Mucosa of stomach (tissue), 1 donor: Measurements from ENCODE around the gene ZNF697.
A peak's percentile ranks its signal among the peaks of the same experiment; 100 is the strongest.

Source experiments
- H3K27me3 ChIP-seq: one replicate; pipeline ENCODE4 v1.7.0; 2013; ENCODE audit warnings: mild to moderate bottlenecking, low read length; ENCODE audit not compliant: control insufficient read depth, insufficient read depth
- H3K36me3 ChIP-seq: one replicate; pipeline ENCODE4 v1.7.0; 2013; ENCODE audit warnings: low read length; ENCODE audit not compliant: control insufficient read depth, insufficient read depth
- H3K4me1 ChIP-seq: one replicate; pipeline ENCODE4 v1.7.0; 2013; ENCODE audit warnings: mild to moderate bottlenecking, low read length; ENCODE audit not compliant: control insufficient read depth, insufficient read depth
- H3K4me3 ChIP-seq: one replicate; pipeline ENCODE4 v1.7.0; 2013; ENCODE audit warnings: low read length
- H3K9ac ChIP-seq: one replicate; pipeline ENCODE4 v1.7.0; 2013; ENCODE audit warnings: mild to moderate bottlenecking, low read length, moderate library complexity
- H3K9me3 ChIP-seq: one replicate; pipeline ENCODE4 v1.7.0; 2013; ENCODE audit warnings: mild to moderate bottlenecking, low read length, moderate library complexity; ENCODE audit not compliant: control insufficient read depth
- donor health status: Pancreatic carcinoma.

Gene ZNF697

DNA sequence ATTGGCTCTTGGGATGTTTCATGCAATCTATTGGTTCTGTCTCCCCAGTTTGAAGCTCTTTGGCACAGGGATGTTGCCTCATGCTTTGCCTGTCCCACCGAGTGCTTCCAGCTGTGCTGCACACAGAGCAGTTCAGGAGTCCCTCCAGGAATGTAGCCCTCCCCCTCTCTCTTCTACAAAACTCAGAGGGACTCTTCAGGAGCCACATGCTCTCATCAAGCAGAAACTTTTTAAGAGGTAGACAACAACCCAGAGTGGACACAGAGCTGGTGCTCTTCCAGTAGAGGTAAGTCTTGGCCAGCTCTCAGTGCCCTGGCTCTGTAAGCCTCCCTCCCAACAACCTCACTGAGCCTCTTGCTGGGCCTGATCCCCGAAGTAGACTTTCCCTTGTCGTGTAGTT lies 11.6 kb upstream of the ZNF697 start:
- H3K9me3 ChIP-seq, result no peaks in the 10 kb centered on the region
- peaks cover 15% of the 10 kb centered on the region for H3K4me1 ChIP-seq
- no peaks in the 10 kb centered on the region for H3K27me3 ChIP-seq
- H3K36me3 ChIP-seq, result no peaks in the 10 kb centered on the region
- no peak overlapping the region for H3K9ac ChIP-seq
- no peak overlapping the region for H3K4me3 ChIP-seq

DNA sequence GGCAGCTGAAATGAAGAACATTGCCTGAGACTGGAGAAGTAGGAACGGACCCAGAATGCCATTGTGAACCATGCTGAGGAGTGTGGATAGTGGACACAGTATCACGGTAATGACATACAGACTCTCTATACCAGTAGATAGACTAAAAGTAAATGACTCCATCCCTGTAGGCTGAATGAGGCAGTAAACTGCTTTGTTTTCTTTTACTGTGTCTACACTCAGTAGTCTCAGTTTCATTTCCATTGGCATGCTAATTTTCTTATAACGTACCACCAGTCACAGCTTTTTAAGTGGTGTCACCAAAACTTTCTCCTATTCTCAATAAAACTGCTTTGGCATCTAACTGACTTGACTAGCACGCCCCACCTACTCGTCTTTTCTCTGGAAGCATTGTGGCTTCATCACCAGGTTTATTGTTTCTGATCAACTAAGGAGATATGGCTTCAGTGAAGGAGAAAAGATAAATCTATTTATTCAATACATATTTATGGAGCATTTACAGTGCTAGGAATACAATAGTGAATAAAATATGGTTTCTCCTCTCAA lies 8.4 kb upstream of the ZNF697 start:
- Histone ChIP-seq H3K9ac (no peak overlapping the region), H3K4me3 (no peak overlapping the region), H3K4me1 (peaks cover 15% of the 10 kb centered on the region), H3K27me3 (no peaks in the 10 kb centered on the region), H3K9me3 (no peaks in the 10 kb centered on the region), H3K36me3 (no peaks in the 10 kb centered on the region)

DNA sequence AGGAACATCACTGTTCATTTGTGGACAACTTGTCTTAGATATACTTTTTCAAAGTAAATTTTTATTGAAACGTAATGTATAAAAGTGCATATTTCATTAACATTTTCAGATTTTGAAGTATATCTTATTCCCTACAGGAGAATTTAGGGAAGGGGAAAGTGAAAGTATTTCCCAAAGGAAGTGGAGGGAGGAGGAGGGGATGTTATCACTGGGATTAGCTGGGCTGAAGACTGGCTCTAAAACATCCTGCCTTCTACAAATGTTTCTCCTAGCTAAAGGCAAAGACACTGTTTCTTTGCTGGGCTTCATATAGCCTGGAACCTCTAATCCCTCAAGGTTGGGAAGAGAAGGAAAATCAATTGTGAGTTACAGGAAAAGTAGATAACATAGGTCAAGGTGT lies 7.1 kb upstream of the ZNF697 start:
- H3K9me3 ChIP-seq, result no peaks in the 10 kb centered on the region
- H3K4me1 ChIP-seq, result peaks cover 7% of the 10 kb centered on the region
- H3K9ac ChIP-seq, result no peak overlapping the region
- no peaks in the 10 kb centered on the region for H3K27me3 ChIP-seq
- no peak overlapping the region for H3K4me3 ChIP-seq
- H3K36me3 ChIP-seq, result no peaks in the 10 kb centered on the region

DNA sequence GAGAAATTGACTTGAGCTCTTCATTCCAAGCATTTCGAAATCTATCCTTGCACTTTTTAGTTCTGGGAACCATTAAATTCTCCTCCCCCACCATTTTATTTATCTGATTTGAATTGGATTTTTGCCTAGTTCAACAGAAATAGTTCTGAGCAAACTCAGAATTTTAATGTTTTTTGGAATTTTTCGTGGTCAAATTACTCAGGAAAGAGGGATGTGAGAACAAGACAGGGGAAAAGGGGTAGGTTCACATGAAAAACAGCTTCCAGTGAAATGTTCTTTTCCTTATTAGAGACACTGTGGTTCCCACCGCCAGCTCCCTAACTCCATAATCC lies 5.7 kb upstream of the ZNF697 start:
- Histone ChIP-seq H3K9ac (no peak overlapping the region), H3K4me3 (no peak overlapping the region), H3K4me1 (no peaks in the 10 kb centered on the region), H3K9me3 (no peaks in the 10 kb centered on the region), H3K27me3 (no peaks in the 10 kb centered on the region), H3K36me3 (no peaks in the 10 kb centered on the region)

DNA sequence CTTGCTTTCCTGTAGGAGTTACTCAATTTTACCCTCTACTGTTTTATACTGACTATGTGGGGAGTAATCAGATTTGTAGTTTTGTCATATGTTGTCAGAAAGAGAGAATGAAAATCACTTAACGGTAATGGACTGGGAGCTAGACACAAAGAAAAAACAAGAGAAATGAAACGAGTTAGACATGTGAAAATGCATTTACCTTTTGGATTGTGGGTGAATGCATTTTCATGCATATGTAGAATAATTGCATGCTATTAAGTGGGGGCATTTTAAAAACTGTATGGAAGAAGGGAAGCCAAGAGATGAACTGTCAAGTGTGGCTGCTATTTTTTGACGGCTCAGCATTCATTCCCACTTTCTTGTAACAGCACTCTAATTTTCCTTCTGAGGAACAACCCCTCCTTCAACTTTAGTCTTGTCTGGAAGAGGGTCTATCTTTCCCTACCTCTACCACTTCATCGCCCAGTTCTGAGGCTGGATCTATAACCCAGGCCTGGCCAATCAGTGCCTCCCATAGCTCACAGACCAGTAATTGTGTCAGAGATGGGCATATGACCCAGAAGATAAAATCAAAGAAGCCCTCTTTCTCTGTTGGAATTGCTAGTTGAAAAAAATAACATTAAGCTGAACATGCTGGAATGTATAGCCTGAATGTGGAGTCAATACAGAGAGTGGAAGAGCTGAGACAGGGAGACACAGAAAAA lies 5.2 kb upstream of the ZNF697 start:
- no peaks in the 10 kb centered on the region for H3K9me3 ChIP-seq
- H3K4me3 ChIP-seq, result no peak overlapping the region

DNA sequence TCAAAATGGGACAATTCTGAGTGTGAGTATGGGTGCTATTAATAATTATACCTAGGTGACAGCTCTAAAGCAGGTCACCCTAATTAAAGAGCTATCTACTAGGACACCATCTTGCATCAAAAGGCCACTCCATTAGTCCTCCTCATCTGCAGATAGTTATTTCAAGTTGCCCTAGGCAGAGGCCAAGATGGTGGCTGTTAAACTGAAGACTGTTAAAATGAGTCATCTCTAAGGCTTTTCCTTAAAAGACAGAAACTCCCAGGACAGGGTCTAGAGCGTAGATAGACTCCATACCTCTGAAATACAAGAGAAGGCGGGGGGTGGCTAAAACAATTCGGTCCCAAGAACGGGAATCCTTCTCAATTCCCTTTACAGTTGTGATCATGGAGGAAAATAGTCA lies 4.5 kb upstream of the ZNF697 start:
- Histone ChIP-seq H3K4me3 (no peak overlapping the region), H3K9me3 (no peaks in the 10 kb centered on the region), H3K9ac (no peak overlapping the region), H3K4me1 (no peaks in the 10 kb centered on the region), H3K36me3 (no peaks in the 10 kb centered on the region), H3K27me3 (peaks cover under 1% of the 10 kb centered on the region)

More for the DNA sequence above, 5.2 kb upstream of the ZNF697 start:
- no peaks in the 10 kb centered on the region for H3K4me1 ChIP-seq
- no peak overlapping the region for H3K9ac ChIP-seq
- no peaks in the 10 kb centered on the region for H3K36me3 ChIP-seq
- H3K27me3 ChIP-seq, result no peaks in the 10 kb centered on the region

DNA sequence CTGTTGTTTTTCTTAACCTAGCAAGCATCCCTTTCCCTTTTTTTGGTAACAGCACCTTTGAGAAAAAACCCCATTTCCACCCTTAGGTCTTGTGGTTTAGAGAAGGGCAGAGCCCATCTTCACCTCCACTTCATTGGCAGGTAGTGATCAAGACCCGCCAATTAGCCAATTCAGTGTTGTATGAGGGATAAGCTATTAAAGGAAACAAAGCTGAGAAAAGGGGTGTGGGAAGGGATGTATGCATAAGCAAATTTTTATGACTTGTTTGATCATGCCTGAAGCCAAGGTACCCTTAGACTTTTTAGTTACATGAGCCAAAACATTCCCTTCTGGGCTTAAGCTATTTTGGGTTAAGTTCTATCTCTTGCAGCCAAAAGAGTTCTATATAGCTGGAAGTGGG lies 3.6 kb upstream of the ZNF697 start:
- Histone ChIP-seq H3K4me1 (peaks cover 2% of the 10 kb centered on the region), H3K9me3 (no peaks in the 10 kb centered on the region), H3K36me3 (no peaks in the 10 kb centered on the region), H3K9ac (no peak overlapping the region), H3K27me3 (peaks cover 7% of the 10 kb centered on the region), H3K4me3 (no peak overlapping the region)

DNA sequence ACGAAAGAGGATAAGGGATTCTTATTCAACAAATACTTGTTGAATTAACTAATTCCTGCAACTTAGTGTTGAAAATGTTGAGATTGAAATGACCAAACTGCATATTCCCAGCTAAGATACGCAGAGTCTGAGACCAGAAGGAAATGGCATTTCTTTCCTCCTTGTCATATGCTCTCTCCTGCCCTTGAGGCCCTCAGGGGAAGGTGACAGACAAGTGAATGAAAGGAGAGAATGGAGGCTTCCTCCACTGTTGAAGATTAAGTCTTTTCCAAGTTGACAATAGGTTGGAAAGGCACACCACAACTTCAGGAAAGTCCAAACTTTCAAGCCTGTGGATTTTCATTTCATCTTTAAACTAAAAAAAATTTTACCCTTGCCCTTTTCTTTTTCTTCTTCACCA lies 3.1 kb upstream of the ZNF697 start:
- peaks cover 5% of the 10 kb centered on the region for H3K4me1 ChIP-seq
- H3K27me3 ChIP-seq, result peaks cover 10% of the 10 kb centered on the region
- no peak overlapping the region for H3K4me3 ChIP-seq
- H3K36me3 ChIP-seq, result no peaks in the 10 kb centered on the region
- no peaks in the 10 kb centered on the region for H3K9me3 ChIP-seq
- H3K9ac ChIP-seq, result no peak overlapping the region

DNA sequence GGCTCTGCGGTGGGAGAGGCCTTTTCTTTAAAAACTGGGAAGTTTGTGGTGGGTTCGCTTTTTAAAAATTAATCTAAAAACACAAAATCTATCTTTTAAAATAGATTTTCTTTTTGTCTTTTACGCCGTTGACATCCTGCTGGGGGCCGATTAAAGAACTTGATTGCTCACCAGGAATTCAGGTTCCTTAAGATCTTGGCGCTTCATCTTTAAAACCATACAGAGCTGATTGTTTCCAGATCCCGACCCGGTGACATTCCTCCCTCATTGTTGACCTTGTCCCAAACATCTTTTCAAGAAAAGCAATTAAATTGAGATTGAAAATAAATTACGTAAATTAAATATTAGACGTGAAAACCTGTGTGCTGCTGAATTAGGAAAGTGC lies 546 bp upstream of the ZNF697 start:
- H3K36me3 ChIP-seq, result no peaks in the 10 kb centered on the region

DNA sequence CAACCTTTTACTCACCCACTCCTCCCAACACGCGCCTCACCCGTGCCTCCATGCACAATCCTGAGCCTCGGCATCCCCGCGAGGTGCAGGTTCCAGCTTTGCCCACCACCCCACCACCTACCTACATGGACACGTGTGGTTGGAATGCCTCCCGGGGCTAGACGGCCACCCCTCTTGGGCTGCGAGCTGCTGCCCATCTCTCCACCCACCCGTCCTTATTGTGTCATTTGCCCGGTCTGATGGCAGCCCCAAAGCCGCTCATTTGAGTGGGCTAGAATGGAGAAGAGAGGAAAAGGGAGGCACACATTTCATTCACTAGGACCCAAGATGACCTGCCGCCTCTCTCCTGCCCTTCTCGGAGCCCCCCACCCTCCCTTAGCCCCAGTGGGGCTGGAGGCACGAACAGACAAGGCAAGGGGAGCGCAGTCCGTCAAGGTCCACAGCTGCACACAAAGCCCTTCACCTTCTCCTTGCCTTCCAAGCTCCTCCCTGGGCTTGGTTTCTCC lies 785 bp downstream of the ZNF697 start:
- Histone ChIP-seq H3K4me3 (peak overlapping the region; percentile 68), H3K9me3 (no peaks in the 10 kb centered on the region), H3K9ac (peak overlapping the region; percentile 74), H3K27me3 (peaks cover 10% of the 10 kb centered on the region), H3K36me3 (no peaks in the 10 kb centered on the region), H3K4me1 (peaks cover 5% of the 10 kb centered on the region)

More for the DNA sequence above, 546 bp upstream of the ZNF697 start:
- H3K9ac ChIP-seq, result peak overlapping the region; percentile 65
- H3K4me3 ChIP-seq, result no peak overlapping the region
- peaks cover 5% of the 10 kb centered on the region for H3K4me1 ChIP-seq
- peaks cover 10% of the 10 kb centered on the region for H3K27me3 ChIP-seq
- no peaks in the 10 kb centered on the region for H3K9me3 ChIP-seq

DNA sequence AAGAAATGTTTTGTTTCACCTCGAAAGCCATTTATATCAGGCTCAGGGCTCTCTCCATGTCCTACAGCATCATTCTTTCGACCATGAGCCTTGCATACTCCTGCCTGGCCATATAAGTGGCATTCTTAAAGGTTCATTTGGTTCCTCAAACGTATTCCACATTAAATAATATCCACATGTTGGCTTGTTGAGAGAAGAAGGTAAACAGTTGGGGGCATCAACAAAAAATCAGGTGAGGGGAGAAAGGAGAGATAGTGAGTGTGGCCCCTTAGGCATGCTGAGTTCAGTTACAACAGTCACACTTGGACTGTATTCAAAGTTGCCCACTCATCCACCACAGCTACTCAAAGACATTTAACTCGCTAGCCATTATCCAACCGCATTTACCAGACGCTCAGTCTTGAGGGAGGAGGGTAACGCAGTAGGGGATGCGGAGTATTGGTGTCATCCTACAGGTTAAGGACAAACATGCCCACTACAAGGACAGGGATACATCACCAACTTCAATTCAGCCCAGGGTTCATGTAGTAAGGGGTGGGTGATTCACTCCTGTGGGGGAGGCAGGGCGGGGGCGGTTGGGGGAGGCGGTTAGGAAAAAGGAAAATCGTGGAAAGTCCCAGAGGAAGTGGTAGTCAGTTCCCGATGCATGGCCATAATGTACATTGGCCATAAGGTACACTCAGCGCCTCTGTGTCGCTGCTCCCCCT lies 1.4 kb downstream of the ZNF697 start:
- Histone ChIP-seq H3K36me3 (no peaks in the 10 kb centered on the region), H3K4me3 (peak overlapping the region; percentile 68), H3K4me1 (peaks cover 5% of the 10 kb centered on the region), H3K27me3 (peaks cover 10% of the 10 kb centered on the region), H3K9ac (peak overlapping the region; percentile 74), H3K9me3 (no peaks in the 10 kb centered on the region)

DNA sequence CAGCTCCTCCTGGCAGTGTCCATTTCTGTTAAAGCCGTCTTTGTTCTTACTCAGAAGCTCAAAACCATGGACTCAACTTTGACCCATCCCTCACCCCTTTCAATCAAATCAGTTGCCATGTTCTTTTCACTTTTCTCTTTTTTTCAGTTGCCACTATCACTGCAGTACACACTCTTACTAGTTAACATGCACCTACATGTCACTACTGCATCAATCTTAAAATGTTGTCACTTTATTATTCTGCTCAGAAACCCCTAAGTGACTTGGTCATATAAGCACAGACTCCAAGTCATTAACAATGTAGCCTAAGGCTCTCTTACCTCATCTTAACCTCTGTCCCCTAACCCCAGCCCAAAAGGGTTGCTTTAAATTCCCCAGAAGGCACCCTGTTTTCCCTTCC lies 9.0 kb downstream of the ZNF697 start:
- H3K4me3 ChIP-seq, result no peak overlapping the region
- H3K4me1 ChIP-seq, result peaks cover 8% of the 10 kb centered on the region
- no peaks in the 10 kb centered on the region for H3K36me3 ChIP-seq
- no peak overlapping the region for H3K9ac ChIP-seq
- no peaks in the 10 kb centered on the region for H3K27me3 ChIP-seq
- H3K9me3 ChIP-seq, result no peaks in the 10 kb centered on the region
